ENCODE results near the gene MNT.
A peak's percentile ranks its signal among the peaks of the same experiment; 100 is the strongest.

The MNT gene

GRCh38 chr17:2384439-2385127 lies 16.3 kb downstream of the MNT start:
- DNase-seq (ENCODE audit: low read depth, low spot score) = no peak
- Histone ChIP-seq H3K9me3 (ENCODE audit: insufficient read depth, low read length) (no peaks in the 10 kb centered on the region), H3K36me3 (ENCODE audit: insufficient read depth, insufficient read length, low read length) (peaks cover 42% of the 10 kb centered on the region), H3K4me1 (ENCODE audit: insufficient read depth, insufficient read length) (peaks cover 23% of the 10 kb centered on the region), H3K4me3 (ENCODE audit: insufficient read length, low read depth) (no peak overlapping the region), H3K9ac (ENCODE audit: insufficient read length, low read depth) (peak overlapping the region; percentile 32), H3K27me3 (ENCODE audit: insufficient read depth, insufficient read length) (no peaks in the 10 kb centered on the region)
- no peak for TF ChIP-seq SUZ12 (IDR thresholded peaks at IDR 0.05; ENCODE audit: extremely low read depth, insufficient read depth, insufficient read length)
- TF ChIP-seq YY1 (IDR thresholded peaks at IDR 0.05; ENCODE audit: insufficient read depth, insufficient read length) = no peak
- no peak for TF ChIP-seq ZNF274 (IDR thresholded peaks at IDR 0.05; ENCODE audit: low read depth, low read length)

- no peaks in the 10 kb centered on the region for H3K27me3 ChIP-seq (ENCODE audit: insufficient read depth, insufficient read length)
- H3K9ac ChIP-seq (ENCODE audit: insufficient read length, low read depth) = no peak overlapping the region
- H3K4me3 ChIP-seq (ENCODE audit: insufficient read length, low read depth) = no peak overlapping the region
- peaks cover 22% of the 10 kb centered on the region for H3K4me1 ChIP-seq (ENCODE audit: insufficient read depth, insufficient read length)
- TF ChIP-seq YY1 (IDR thresholded peaks at IDR 0.05; ENCODE audit: insufficient read depth, insufficient read length) = no peak
- TF ChIP-seq SUZ12 (IDR thresholded peaks at IDR 0.05; ENCODE audit: extremely low read depth, insufficient read depth, insufficient read length) = no peak
- no peak for DNase-seq (ENCODE audit: low read depth, low spot score)
- H3K36me3 ChIP-seq (ENCODE audit: insufficient read depth, insufficient read length, low read length) = peaks cover 51% of the 10 kb centered on the region
- no peaks in the 10 kb centered on the region for H3K9me3 ChIP-seq (ENCODE audit: insufficient read depth, low read length)
Measured at GRCh38 chr17:2383628-2384167, 17.2 kb downstream of the MNT start.

GRCh38 chr17:2380950-2381649 lies 19.8 kb downstream of the MNT start:
- DNase-seq (ENCODE audit: low read depth, low spot score) = no peak
- no peak for TF ChIP-seq SUZ12 (IDR thresholded peaks at IDR 0.05; ENCODE audit: extremely low read depth, insufficient read depth, insufficient read length)
- no peak for TF ChIP-seq ZNF274 (IDR thresholded peaks at IDR 0.05; ENCODE audit: low read depth, low read length)
- no peak for TF ChIP-seq YY1 (IDR thresholded peaks at IDR 0.05; ENCODE audit: insufficient read depth, insufficient read length)
- H3K9me3 ChIP-seq (ENCODE audit: insufficient read depth, low read length) = no peaks in the 10 kb centered on the region
- no peak overlapping the region for H3K9ac ChIP-seq (ENCODE audit: insufficient read length, low read depth)
- no peak overlapping the region for H3K4me3 ChIP-seq (ENCODE audit: insufficient read length, low read depth)
- H3K36me3 ChIP-seq (ENCODE audit: insufficient read depth, insufficient read length, low read length) = peaks cover 47% of the 10 kb centered on the region
- peaks cover 26% of the 10 kb centered on the region for H3K4me1 ChIP-seq (ENCODE audit: insufficient read depth, insufficient read length)
- no peaks in the 10 kb centered on the region for H3K27me3 ChIP-seq (ENCODE audit: insufficient read depth, insufficient read length)

GRCh38 chr17:2380226-2380922 lies 20.5 kb downstream of the MNT start:
- DNase-seq (ENCODE audit: low read depth, low spot score) = no peak
- no peaks in the 10 kb centered on the region for H3K9me3 ChIP-seq (ENCODE audit: insufficient read depth, low read length)
- peaks cover 50% of the 10 kb centered on the region for H3K36me3 ChIP-seq (ENCODE audit: insufficient read depth, insufficient read length, low read length)
- H3K4me1 ChIP-seq (ENCODE audit: insufficient read depth, insufficient read length) = peaks cover 21% of the 10 kb centered on the region
- no peak overlapping the region for H3K9ac ChIP-seq (ENCODE audit: insufficient read length, low read depth)
- TF ChIP-seq ZNF274 (IDR thresholded peaks at IDR 0.05; ENCODE audit: low read depth, low read length) (no peak), YY1 (IDR thresholded peaks at IDR 0.05; ENCODE audit: insufficient read depth, insufficient read length) (no peak), SUZ12 (IDR thresholded peaks at IDR 0.05; ENCODE audit: extremely low read depth, insufficient read depth, insufficient read length) (no peak)
- no peak overlapping the region for H3K4me3 ChIP-seq (ENCODE audit: insufficient read length, low read depth)
- H3K27me3 ChIP-seq (ENCODE audit: insufficient read depth, insufficient read length) = no peaks in the 10 kb centered on the region

- TF ChIP-seq ZNF274 (IDR thresholded peaks at IDR 0.05; ENCODE audit: low read depth, low read length) = no peak
- no peak for TF ChIP-seq YY1 (IDR thresholded peaks at IDR 0.05; ENCODE audit: insufficient read depth, insufficient read length)
- no peak for TF ChIP-seq SUZ12 (IDR thresholded peaks at IDR 0.05; ENCODE audit: extremely low read depth, insufficient read depth, insufficient read length)
- peaks cover 51% of the 10 kb centered on the region for H3K36me3 ChIP-seq (ENCODE audit: insufficient read depth, insufficient read length, low read length)
- no peaks in the 10 kb centered on the region for H3K27me3 ChIP-seq (ENCODE audit: insufficient read depth, insufficient read length)
- H3K9ac ChIP-seq (ENCODE audit: insufficient read length, low read depth) = no peak overlapping the region
- no peak overlapping the region for H3K4me3 ChIP-seq (ENCODE audit: insufficient read length, low read depth)
- no peak for DNase-seq (ENCODE audit: low read depth, low spot score)
- no peaks in the 10 kb centered on the region for H3K9me3 ChIP-seq (ENCODE audit: insufficient read depth, low read length)
- H3K4me1 ChIP-seq (ENCODE audit: insufficient read depth, insufficient read length) = peaks cover 17% of the 10 kb centered on the region
Measured at GRCh38 chr17:2379489-2380225, 21.2 kb downstream of the MNT start.

GRCh38 chr17:2378905-2379304 lies 22.0 kb downstream of the MNT start:
- no peak for TF ChIP-seq SUZ12 (IDR thresholded peaks at IDR 0.05; ENCODE audit: extremely low read depth, insufficient read depth, insufficient read length)
- TF ChIP-seq ZNF274 (IDR thresholded peaks at IDR 0.05; ENCODE audit: low read depth, low read length) = no peak
- no peak for TF ChIP-seq YY1 (IDR thresholded peaks at IDR 0.05; ENCODE audit: insufficient read depth, insufficient read length)

More at GRCh38 chr17:2378905-2379304, 22.0 kb downstream of the MNT start:
- no peak for DNase-seq (ENCODE audit: low read depth, low spot score)
- H3K9me3 ChIP-seq (ENCODE audit: insufficient read depth, low read length) = no peaks in the 10 kb centered on the region
- H3K4me1 ChIP-seq (ENCODE audit: insufficient read depth, insufficient read length) = peaks cover 12% of the 10 kb centered on the region
- no peak overlapping the region for H3K9ac ChIP-seq (ENCODE audit: insufficient read length, low read depth)
- no peaks in the 10 kb centered on the region for H3K27me3 ChIP-seq (ENCODE audit: insufficient read depth, insufficient read length)
- peaks cover 52% of the 10 kb centered on the region for H3K36me3 ChIP-seq (ENCODE audit: insufficient read depth, insufficient read length, low read length)
- no peak overlapping the region for H3K4me3 ChIP-seq (ENCODE audit: insufficient read length, low read depth)

All from NT2/D1 (cell line).